ENCODE results near the gene HBD.
"Not testable (repeated sequence)": the region's sequence is repeated elsewhere in the genome, so short reads cannot be mapped to it uniquely, and the experiment has no call there.

The HBD gene

GRCh38 chr11:5274395-5274794 is 40.1 kb upstream of the HBD start:
- no peaks in the 10 kb centered on the region for H3K36me3 ChIP-seq (ENCODE audit: control insufficient read depth in 5 of 5, insufficient read depth in 5 of 5, low read length in 5 of 5)
- H3K27ac ChIP-seq (ENCODE audit: low read depth, low read length) = no peak overlapping the region
- H3K9ac ChIP-seq (ENCODE audit: low read length in 5 of 5) = no peak overlapping the region
- H3K27me3 ChIP-seq (ENCODE audit: control insufficient read depth in 5 of 5, insufficient read depth in 4 of 5, low read length in 5 of 5) = no peaks in the 10 kb centered on the region
- H3K4me3 ChIP-seq (ENCODE audit: low read depth in 1 of 5, low read length in 5 of 5) = no peak overlapping the region
- no peaks in the 10 kb centered on the region for H3K4me1 ChIP-seq (ENCODE audit: control insufficient read depth in 5 of 5, insufficient read depth in 5 of 5, low read length in 5 of 5)
- no peaks in the 10 kb centered on the region for H3K9me3 ChIP-seq (ENCODE audit: control insufficient read depth in 5 of 5, low read length in 5 of 5)

- no peaks in the 10 kb centered on the region for H3K9me3 ChIP-seq (ENCODE audit: control insufficient read depth in 5 of 5, low read length in 5 of 5)
- H3K9ac ChIP-seq (ENCODE audit: low read length in 5 of 5) = no peak overlapping the region
- no peak overlapping the region for H3K4me3 ChIP-seq (ENCODE audit: low read depth in 1 of 5, low read length in 5 of 5)
- H3K36me3 ChIP-seq (ENCODE audit: control insufficient read depth in 5 of 5, insufficient read depth in 5 of 5, low read length in 5 of 5) = no peaks in the 10 kb centered on the region
- H3K4me1 ChIP-seq (ENCODE audit: control insufficient read depth in 5 of 5, insufficient read depth in 5 of 5, low read length in 5 of 5) = no peaks in the 10 kb centered on the region
- H3K27ac ChIP-seq (ENCODE audit: low read depth, low read length) = no peak overlapping the region
- no peaks in the 10 kb centered on the region for H3K27me3 ChIP-seq (ENCODE audit: control insufficient read depth in 5 of 5, insufficient read depth in 4 of 5, low read length in 5 of 5)
Measured at GRCh38 chr11:5272395-5273017, 38.2 kb upstream of the HBD start.

DNA sequence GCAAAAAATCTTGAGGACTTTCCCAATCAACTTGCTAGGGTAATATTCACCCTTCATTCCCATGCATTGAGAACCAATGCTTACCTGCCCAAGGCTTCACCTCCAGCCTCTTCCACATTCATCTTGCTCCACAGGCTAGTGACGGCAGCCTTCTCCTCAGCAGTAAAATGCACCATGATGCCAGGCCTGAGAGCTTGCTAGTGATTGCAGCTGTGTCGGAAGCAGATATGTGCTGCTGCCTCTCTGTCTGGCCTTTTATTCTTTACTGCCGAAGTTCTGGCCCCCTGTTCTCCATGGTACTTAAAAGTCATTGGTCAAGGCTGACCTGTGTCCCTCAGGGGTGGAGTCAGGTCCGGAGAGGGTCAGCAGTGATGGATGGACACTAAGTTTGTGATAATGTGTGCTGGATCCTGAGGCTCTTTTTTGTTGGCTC is 35.4 kb upstream of the HBD start, which contains the start of gene HBE1:
Gene HBE1, minus strand, starts transcription at position 231 of the 433 bp plus-strand sequence. Its CDS starts 55 bp downstream, at position 176.
- no peak within 1 kb of the TSS for H3K4me3 ChIP-seq (ENCODE audit: low read depth in 1 of 5, low read length in 5 of 5)
- no peak within 1 kb of the TSS for H3K27ac ChIP-seq (ENCODE audit: low read depth, low read length)
- H3K4me1 ChIP-seq (ENCODE audit: control insufficient read depth in 5 of 5, insufficient read depth in 5 of 5, low read length in 5 of 5) = no peaks in the 10 kb centered on the region
- no peaks in the 10 kb centered on the region for H3K27me3 ChIP-seq (ENCODE audit: control insufficient read depth in 5 of 5, insufficient read depth in 4 of 5, low read length in 5 of 5)
- H3K9me3 ChIP-seq (ENCODE audit: control insufficient read depth in 5 of 5, low read length in 5 of 5) = no peaks in the 10 kb centered on the region
- no peaks in the 10 kb centered on the region for H3K36me3 ChIP-seq (ENCODE audit: control insufficient read depth in 5 of 5, insufficient read depth in 5 of 5, low read length in 5 of 5)
- H3K9ac ChIP-seq (ENCODE audit: low read length in 5 of 5) = no peak within 1 kb of the TSS

GRCh38 chr11:5267033-5267563 is 32.8 kb upstream of the HBD start:
- H3K27ac ChIP-seq (ENCODE audit: low read depth, low read length) = no peak overlapping the region
- no peaks in the 10 kb centered on the region for H3K36me3 ChIP-seq (ENCODE audit: control insufficient read depth in 5 of 5, insufficient read depth in 5 of 5, low read length in 5 of 5)
- no peaks in the 10 kb centered on the region for H3K27me3 ChIP-seq (ENCODE audit: control insufficient read depth in 5 of 5, insufficient read depth in 4 of 5, low read length in 5 of 5)
- H3K9me3 ChIP-seq (ENCODE audit: control insufficient read depth in 5 of 5, low read length in 5 of 5) = no peaks in the 10 kb centered on the region
- H3K4me1 ChIP-seq (ENCODE audit: control insufficient read depth in 5 of 5, insufficient read depth in 5 of 5, low read length in 5 of 5) = no peaks in the 10 kb centered on the region
- no peak overlapping the region for H3K4me3 ChIP-seq (ENCODE audit: low read depth in 1 of 5, low read length in 5 of 5)
- H3K9ac ChIP-seq (ENCODE audit: low read length in 5 of 5) = no peak overlapping the region

DNA sequence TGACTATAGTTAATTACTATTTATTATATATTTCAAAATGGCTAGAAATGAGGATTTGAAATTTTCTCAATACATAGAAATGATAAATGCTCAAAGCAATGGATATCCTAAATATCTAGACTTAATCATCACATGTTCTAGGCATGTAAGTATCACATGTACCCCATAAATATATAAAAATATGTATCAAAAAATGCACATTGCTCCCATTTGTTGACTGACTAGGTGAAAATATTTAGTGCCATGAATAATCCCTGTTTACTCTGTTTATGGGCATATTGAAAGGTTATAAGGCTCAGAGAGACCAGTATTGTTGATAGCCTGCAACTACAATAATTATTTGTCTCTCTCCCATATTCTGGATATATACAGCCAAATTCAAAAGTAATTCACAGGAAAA is 32.3 kb upstream of the HBD start:
- Histone ChIP-seq H3K9me3 (ENCODE audit: control insufficient read depth in 5 of 5, low read length in 5 of 5) (no peaks in the 10 kb centered on the region), H3K9ac (ENCODE audit: low read length in 5 of 5) (no peak overlapping the region), H3K4me3 (ENCODE audit: low read depth in 1 of 5, low read length in 5 of 5) (no peak overlapping the region), H3K27ac (ENCODE audit: low read depth, low read length) (no peak overlapping the region), H3K4me1 (ENCODE audit: control insufficient read depth in 5 of 5, insufficient read depth in 5 of 5, low read length in 5 of 5) (no peaks in the 10 kb centered on the region), H3K27me3 (ENCODE audit: control insufficient read depth in 5 of 5, insufficient read depth in 4 of 5, low read length in 5 of 5) (no peaks in the 10 kb centered on the region), H3K36me3 (ENCODE audit: control insufficient read depth in 5 of 5, insufficient read depth in 5 of 5, low read length in 5 of 5) (no peaks in the 10 kb centered on the region)

GRCh38 chr11:5265832-5266231 is 31.5 kb upstream of the HBD start:
- H3K9ac ChIP-seq (ENCODE audit: low read length in 5 of 5) = no peak overlapping the region
- H3K36me3 ChIP-seq (ENCODE audit: control insufficient read depth in 5 of 5, insufficient read depth in 5 of 5, low read length in 5 of 5) = no peaks in the 10 kb centered on the region
- no peaks in the 10 kb centered on the region for H3K9me3 ChIP-seq (ENCODE audit: control insufficient read depth in 5 of 5, low read length in 5 of 5)
- no peak overlapping the region for H3K4me3 ChIP-seq (ENCODE audit: low read depth in 1 of 5, low read length in 5 of 5)
- no peaks in the 10 kb centered on the region for H3K4me1 ChIP-seq (ENCODE audit: control insufficient read depth in 5 of 5, insufficient read depth in 5 of 5, low read length in 5 of 5)
- H3K27ac ChIP-seq (ENCODE audit: low read depth, low read length) = no peak overlapping the region
- no peaks in the 10 kb centered on the region for H3K27me3 ChIP-seq (ENCODE audit: control insufficient read depth in 5 of 5, insufficient read depth in 4 of 5, low read length in 5 of 5)

- H3K4me3 ChIP-seq (ENCODE audit: low read depth in 1 of 5, low read length in 5 of 5) = no peak overlapping the region
- H3K27me3 ChIP-seq (ENCODE audit: control insufficient read depth in 5 of 5, insufficient read depth in 4 of 5, low read length in 5 of 5) = no peaks in the 10 kb centered on the region
- H3K4me1 ChIP-seq (ENCODE audit: control insufficient read depth in 5 of 5, insufficient read depth in 5 of 5, low read length in 5 of 5) = no peaks in the 10 kb centered on the region
- H3K9ac ChIP-seq (ENCODE audit: low read length in 5 of 5) = no peak overlapping the region
- H3K36me3 ChIP-seq (ENCODE audit: control insufficient read depth in 5 of 5, insufficient read depth in 5 of 5, low read length in 5 of 5) = no peaks in the 10 kb centered on the region
- no peaks in the 10 kb centered on the region for H3K9me3 ChIP-seq (ENCODE audit: control insufficient read depth in 5 of 5, low read length in 5 of 5)
- no peak overlapping the region for H3K27ac ChIP-seq (ENCODE audit: low read depth, low read length)
Measured at GRCh38 chr11:5258543-5259262, 24.4 kb upstream of the HBD start.

- H3K9ac ChIP-seq (ENCODE audit: low read length in 5 of 5) = no peak overlapping the region
- no peak overlapping the region for H3K4me3 ChIP-seq (ENCODE audit: low read depth in 1 of 5, low read length in 5 of 5)
- no peaks in the 10 kb centered on the region for H3K36me3 ChIP-seq (ENCODE audit: control insufficient read depth in 5 of 5, insufficient read depth in 5 of 5, low read length in 5 of 5)
- no peaks in the 10 kb centered on the region for H3K27me3 ChIP-seq (ENCODE audit: control insufficient read depth in 5 of 5, insufficient read depth in 4 of 5, low read length in 5 of 5)
- no peaks in the 10 kb centered on the region for H3K4me1 ChIP-seq (ENCODE audit: control insufficient read depth in 5 of 5, insufficient read depth in 5 of 5, low read length in 5 of 5)
- H3K9me3 ChIP-seq (ENCODE audit: control insufficient read depth in 5 of 5, low read length in 5 of 5) = no peaks in the 10 kb centered on the region
- H3K27ac ChIP-seq (ENCODE audit: low read depth, low read length) = no peak overlapping the region
Measured at GRCh38 chr11:5257296-5257695, 23.0 kb upstream of the HBD start.

- H3K9me3 ChIP-seq (ENCODE audit: control insufficient read depth in 5 of 5, low read length in 5 of 5); H3K4me3 ChIP-seq (ENCODE audit: low read depth in 1 of 5, low read length in 5 of 5); H3K9ac ChIP-seq (ENCODE audit: low read length in 5 of 5); H3K27ac ChIP-seq (ENCODE audit: low read depth, low read length); H3K27me3 ChIP-seq (ENCODE audit: control insufficient read depth in 5 of 5, insufficient read depth in 4 of 5, low read length in 5 of 5); H3K4me1 ChIP-seq (ENCODE audit: control insufficient read depth in 5 of 5, insufficient read depth in 5 of 5, low read length in 5 of 5); H3K36me3 ChIP-seq (ENCODE audit: control insufficient read depth in 5 of 5, insufficient read depth in 5 of 5, low read length in 5 of 5): not testable (repeated sequence)
Measured at GRCh38 chr11:5254646-5255413, 20.5 kb upstream of the HBD start, which contains the start of gene HBG2. TSS of gene HBG2 (minus strand) at chr11:5254781. CDS start at chr11:5254728, 53 bp downstream.

DNA sequence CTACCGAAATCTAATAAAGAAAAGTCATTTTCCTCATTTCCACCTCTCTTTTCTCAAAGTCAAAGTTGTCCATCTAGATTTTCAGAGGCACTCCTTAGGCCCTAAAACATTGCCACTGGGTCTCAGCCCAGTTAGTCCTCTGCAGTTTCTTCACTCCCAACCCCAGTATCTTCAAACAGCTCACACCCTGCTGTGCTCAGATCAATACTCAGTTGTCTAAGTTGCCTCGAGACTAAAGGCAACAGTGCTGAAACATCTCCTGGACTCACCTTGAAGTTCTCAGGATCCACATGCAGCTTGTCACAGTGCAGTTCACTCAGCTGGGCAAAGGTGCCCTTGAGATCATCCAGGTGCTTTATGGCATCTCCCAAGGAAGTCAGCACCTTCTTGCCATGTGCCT is 19.7 kb upstream of the HBD start:
- not testable (repeated sequence) for H3K4me3 ChIP-seq (ENCODE audit: low read depth in 1 of 5, low read length in 5 of 5); H3K36me3 ChIP-seq (ENCODE audit: control insufficient read depth in 5 of 5, insufficient read depth in 5 of 5, low read length in 5 of 5); H3K9ac ChIP-seq (ENCODE audit: low read length in 5 of 5); H3K27me3 ChIP-seq (ENCODE audit: control insufficient read depth in 5 of 5, insufficient read depth in 4 of 5, low read length in 5 of 5); H3K4me1 ChIP-seq (ENCODE audit: control insufficient read depth in 5 of 5, insufficient read depth in 5 of 5, low read length in 5 of 5); H3K9me3 ChIP-seq (ENCODE audit: control insufficient read depth in 5 of 5, low read length in 5 of 5); H3K27ac ChIP-seq (ENCODE audit: low read depth, low read length)
